Measurements from ENCODE around the gene ZNF638.

The ZNF638 gene

DNA sequence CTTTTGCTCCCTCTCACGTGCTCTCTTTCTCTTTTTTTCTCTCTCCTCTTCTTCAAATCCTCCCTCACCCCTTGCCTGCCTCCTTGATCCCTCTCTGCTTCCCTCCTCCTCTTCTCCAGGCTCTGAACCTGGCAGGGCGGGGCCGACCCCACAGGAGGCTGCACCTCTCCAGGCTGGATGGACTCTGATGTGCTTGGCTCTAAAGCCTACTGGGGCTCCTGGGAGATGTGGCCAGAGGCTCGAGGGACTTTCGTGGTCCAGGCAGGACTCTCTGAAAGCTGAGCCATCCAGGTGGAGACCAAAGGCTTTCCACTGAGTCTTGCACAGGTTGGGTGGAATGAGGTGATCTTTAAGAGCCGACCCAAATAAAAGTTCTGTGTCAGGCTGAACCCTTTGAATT is 147.2 kb downstream of the ZNF638 start:
- TF ChIP-seq, protein P1, sequence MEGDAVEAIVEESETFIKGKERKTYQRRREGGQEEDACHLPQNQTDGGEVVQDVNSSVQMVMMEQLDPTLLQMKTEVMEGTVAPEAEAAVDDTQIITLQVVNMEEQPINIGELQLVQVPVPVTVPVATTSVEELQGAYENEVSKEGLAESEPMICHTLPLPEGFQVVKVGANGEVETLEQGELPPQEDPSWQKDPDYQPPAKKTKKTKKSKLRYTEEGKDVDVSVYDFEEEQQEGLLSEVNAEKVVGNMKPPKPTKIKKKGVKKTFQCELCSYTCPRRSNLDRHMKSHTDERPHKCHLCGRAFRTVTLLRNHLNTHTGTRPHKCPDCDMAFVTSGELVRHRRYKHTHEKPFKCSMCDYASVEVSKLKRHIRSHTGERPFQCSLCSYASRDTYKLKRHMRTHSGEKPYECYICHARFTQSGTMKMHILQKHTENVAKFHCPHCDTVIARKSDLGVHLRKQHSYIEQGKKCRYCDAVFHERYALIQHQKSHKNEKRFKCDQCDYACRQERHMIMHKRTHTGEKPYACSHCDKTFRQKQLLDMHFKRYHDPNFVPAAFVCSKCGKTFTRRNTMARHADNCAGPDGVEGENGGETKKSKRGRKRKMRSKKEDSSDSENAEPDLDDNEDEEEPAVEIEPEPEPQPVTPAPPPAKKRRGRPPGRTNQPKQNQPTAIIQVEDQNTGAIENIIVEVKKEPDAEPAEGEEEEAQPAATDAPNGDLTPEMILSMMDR (IDR thresholded peaks at IDR 0.05): no peak

DNA sequence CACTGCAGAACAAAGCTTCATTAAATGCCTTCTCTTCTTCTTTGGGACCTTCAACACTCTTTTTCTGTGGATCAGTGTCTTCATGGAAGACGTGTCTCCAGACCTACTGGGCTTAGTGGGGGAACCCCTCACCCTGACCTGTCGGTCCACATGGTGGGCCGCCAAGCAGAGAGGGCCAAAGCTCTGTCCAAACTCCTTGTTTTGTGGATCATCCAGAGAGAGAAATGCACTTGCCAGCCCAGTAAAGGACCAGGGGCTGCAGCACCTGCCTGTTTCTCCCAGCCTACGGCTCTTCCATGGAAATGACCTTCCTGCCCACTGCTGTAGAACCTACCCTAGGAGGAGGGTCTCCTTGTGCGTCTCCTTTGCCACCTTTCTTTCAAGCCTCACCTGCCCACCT is 147.7 kb downstream of the ZNF638 start:
- TF ChIP-seq, protein P1 (IDR thresholded peaks at IDR 0.05): no peak

DNA sequence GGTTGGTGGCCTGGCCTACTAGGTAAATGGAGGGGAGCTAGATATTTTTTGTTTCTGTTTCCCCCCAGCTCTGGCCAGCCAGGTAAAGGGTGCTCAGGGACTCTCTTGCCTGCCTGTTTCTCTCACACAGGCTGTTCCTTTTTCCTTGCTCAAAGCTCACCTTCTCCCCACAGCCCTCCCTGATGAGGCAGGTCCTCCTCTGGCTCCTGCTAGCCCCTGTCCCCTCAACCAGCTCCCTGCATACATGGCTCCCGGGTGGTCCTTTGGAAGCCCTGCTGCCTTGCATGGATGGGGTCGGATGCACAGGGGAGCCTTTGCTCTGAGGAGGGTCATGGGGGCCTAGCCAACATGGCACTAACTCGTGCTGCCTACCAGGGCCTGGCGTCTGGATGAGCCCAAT is 149.5 kb downstream of the ZNF638 start:
- TF ChIP-seq, protein P1 (IDR thresholded peaks at IDR 0.05): no peak

DNA sequence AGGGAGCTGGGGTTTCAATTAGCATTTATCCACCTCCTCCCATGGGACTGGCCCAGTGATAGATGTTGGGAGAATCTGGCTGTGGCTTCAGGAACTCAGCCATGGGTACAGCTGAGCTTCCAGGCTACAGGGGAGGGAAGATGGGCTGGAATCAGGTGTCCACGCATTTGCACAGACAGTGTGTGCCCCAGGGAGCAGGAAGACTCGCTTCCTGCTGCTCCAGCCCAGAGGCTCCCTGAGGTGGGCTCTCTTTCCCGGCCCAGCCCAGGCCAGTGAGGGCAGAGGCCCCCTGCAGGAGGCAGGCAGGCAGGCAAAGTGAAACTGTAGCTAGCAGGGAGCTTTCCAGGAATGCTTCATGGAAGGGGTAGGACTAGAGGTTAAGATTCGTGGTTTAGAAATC is 150.5 kb downstream of the ZNF638 start:
- TF ChIP-seq, protein P1 (IDR thresholded peaks at IDR 0.05): no peak

DNA sequence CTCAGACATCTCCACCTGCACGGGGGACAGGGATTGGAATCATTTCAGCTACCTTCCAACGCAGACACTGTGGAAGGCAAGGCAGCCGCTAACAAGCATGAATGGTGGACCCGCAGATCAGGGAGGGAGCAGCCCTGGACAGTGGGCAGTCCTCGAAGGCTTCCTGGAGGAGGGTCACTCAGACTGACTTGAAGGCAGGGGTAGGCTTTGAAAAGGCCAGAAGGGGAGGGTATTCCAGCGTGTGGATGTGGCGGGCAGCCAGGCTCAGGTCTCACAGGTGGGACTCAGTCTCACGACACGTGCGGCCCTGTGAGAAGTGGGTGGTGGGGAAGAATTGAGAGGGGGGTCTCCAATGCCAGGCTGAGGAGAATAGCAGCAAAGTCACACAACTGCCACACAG is 151.7 kb downstream of the ZNF638 start:
- TF ChIP-seq, protein P1 (IDR thresholded peaks at IDR 0.05): no peak

DNA sequence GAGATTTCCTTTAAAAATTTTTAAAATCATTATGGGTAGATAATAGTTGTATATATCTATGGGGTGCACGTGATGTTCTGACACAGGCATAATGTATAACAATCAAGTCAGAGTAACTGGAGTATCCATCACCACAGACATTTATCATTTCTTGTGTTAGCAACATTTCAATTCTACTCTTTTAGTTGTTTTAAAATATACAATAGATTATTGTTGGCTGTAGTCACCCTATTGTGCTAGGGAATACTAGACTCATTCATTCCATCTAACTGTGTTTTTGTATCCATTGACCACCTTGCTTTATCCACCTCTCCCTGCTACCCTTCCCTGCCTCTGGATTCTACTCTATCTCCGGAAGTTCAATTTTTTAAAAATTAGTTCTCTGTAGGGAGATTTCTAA is 152.8 kb downstream of the ZNF638 start:
- TF ChIP-seq, protein P1 (IDR thresholded peaks at IDR 0.05): no peak
